ENCODE data around the gene LZTR1. TPM values are rescaled to one million over a fixed set of nuclear protein-coding genes. Genes with fewer than 3 reads are reported as not detected.
"Not testable (repeated sequence)": the region's sequence is repeated elsewhere in the genome, so short reads cannot be mapped to it uniquely, and the experiment has no call there.

LZTR1 gene
- total RNA-seq, 1 donor: 53.5 TPM

DNA sequence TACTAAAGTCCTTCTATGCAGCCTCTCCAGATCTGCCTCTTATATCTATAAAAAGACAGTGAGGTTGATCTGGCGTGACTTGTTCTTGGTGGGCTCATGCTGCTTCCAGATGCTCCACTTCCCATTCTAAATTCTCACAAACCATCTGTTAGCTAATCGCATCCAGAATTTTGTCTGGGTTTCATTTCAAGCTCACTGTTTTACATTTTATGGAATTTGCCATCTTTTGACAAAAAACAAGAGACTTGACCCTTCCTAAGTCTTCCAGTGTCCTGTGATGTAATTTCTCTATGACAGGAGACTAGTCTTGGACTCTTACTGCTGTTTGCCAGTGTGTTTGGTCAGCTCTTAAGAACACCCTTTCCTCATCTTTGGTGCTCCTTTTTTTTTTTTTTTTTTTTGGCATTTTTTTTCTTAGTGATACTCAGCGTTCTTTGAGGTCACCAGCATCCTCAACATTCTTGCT, 41.9 kb upstream of the LZTR1 start:
- TF ChIP-seq, protein P1, sequence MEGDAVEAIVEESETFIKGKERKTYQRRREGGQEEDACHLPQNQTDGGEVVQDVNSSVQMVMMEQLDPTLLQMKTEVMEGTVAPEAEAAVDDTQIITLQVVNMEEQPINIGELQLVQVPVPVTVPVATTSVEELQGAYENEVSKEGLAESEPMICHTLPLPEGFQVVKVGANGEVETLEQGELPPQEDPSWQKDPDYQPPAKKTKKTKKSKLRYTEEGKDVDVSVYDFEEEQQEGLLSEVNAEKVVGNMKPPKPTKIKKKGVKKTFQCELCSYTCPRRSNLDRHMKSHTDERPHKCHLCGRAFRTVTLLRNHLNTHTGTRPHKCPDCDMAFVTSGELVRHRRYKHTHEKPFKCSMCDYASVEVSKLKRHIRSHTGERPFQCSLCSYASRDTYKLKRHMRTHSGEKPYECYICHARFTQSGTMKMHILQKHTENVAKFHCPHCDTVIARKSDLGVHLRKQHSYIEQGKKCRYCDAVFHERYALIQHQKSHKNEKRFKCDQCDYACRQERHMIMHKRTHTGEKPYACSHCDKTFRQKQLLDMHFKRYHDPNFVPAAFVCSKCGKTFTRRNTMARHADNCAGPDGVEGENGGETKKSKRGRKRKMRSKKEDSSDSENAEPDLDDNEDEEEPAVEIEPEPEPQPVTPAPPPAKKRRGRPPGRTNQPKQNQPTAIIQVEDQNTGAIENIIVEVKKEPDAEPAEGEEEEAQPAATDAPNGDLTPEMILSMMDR (IDR thresholded peaks at IDR 0.05; ENCODE audit: insufficient read depth, low read length): no peak
- DNase-seq (ENCODE audit: low read depth): peak; percentile 14
- H3K4me3 ChIP-seq (ENCODE audit: low read depth, low read length): no peak overlapping the region

DNA sequence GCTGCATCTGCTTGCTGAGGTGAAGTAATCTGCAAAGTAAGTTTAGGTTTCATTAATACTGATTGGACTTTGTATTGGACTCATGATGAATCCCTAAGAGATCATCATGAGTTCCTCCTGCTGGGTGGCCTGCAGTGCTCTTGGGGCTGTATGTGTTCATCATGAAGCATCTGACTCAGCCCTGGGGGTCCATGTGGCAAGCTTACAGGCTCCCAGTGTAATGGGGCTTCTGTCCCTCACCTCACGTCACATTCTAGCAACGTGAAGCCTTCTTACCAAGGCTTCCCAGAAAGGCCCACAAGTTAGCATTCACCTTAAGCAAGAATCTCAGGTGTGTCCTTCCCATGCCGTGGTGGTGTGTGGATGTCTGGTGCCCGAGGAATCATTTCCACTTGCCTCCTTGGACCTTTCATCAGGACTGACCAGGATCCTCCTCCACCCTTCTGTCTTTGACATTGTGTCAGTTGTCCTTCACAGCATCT, 41.2 kb upstream of the LZTR1 start:
- TF ChIP-seq, protein P1 (IDR thresholded peaks at IDR 0.05; ENCODE audit: insufficient read depth, low read length): no peak
- no peak for DNase-seq (ENCODE audit: low read depth)
- H3K4me3 ChIP-seq (ENCODE audit: low read depth, low read length): no peak overlapping the region

DNA sequence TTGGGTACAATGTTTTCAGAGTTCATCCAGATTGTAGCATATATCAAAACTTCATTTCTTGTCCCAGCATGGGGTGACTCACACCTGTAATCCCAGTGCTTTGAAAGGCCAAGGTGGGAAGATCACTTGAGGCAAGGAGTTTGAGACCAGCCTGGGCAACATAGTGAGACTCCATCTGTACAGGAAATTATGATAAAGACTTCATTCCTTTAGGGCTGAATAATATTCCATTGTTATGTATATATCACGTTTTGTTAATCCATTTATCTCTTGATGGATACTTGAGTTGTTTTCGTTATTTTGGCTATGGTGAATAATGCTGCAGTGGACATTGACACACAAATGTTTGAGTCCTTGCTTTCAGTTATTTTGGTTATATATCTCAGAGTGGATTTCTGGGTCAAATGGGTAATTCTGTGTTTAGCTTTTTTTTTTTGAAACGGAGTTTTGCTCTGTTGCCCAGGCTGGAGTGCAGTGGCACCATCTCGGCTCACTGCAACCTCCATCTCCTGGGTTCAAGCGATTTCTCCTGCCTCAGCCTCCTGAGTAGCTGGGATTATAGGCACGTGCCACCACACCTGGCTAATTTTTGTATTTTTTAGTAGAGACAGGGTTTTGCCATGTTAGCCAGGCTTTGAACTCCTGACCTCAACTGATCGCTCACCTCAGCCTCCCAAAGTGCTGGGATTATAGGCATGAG, 39.7 kb upstream of the LZTR1 start:
- not testable (repeated sequence) for DNase-seq (ENCODE audit: low read depth); H3K4me3 ChIP-seq (ENCODE audit: low read depth, low read length)

DNA sequence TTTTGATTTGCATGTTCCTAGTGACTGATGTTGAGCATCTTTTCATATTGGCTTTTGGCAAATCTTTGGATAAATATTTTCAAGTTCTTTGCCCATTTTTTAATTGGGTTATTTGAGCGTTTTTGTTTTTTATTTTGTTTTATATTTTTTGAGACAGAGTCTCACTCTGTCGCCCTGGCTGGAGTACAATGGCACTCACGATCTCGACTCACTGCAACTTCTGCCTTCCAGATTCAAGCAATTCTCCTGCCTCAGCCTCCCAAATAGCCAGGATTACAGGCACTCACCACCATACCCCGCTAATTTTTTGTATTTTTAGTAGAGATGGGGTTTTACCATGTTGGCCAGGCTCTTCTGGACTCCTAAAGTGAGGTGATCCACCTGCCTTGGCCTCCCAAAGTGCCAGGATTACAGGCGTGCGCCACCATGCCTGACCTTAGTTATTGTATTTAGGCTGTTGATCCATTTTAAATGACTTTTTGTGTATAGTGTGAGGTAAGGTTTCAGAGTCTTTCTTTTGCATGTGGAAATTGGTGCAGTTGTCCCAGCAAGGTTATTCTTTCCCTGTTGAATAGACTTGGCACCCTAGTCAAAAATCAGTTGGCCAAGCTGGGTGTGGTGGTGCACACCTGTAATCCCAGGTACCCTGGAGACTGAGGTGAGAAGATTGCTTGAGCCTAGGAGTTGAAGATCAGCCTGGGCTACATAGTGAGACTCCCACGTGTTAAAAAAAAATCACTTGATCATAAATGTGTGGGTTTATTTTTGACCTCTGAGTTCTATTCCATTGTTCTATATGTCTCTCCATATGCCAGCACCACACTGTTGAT, 38.8 kb upstream of the LZTR1 start:
- TF ChIP-seq, protein P1 (IDR thresholded peaks at IDR 0.05; ENCODE audit: insufficient read depth, low read length): no peak
- DNase-seq (ENCODE audit: low read depth): no peak
- H3K4me3 ChIP-seq (ENCODE audit: low read depth, low read length): no peak overlapping the region

DNA sequence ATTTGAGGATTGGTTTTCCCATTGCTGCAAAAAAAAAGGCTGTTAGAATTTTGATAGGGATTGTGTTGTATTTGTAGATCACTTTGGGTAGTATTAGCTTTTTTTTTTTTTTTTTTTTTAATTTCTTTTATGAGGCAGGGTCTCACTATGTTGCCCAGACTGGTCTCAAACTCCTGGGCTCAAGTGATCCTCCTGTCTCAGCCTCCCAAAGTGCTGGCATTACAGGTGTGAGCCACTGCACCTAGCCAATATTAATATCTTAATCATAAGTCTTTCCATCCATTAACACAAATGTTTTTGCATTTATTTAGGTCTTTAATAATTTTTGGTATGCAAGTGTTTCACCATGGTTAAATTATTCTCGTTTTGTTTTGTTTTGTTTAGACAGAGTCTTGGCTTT, 38.1 kb upstream of the LZTR1 start:
- no peak for DNase-seq (ENCODE audit: low read depth)

DNA sequence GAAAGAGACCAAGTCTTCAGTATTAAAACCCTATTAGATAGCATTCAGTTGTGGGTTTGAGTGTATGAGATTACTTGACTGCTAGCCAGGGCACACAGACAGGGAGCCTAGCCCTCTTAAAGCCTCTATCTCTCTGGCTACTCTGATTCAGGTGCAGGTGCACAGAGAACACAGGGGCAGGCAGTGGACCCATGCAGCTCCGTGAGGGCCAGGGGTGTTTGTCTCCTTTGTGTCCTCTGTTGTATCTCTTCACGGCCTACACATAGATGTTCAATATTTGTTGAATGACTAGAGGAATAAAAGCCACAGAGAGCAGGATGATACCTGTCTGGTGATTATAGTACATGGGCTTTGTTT, 36.5 kb upstream of the LZTR1 start:
- TF ChIP-seq, protein P1 (IDR thresholded peaks at IDR 0.05; ENCODE audit: insufficient read depth, low read length): no peak
- no peak for DNase-seq (ENCODE audit: low read depth)
- no peak overlapping the region for H3K4me3 ChIP-seq (ENCODE audit: low read depth, low read length)

More for the DNA sequence above, 38.1 kb upstream of the LZTR1 start:
- TF ChIP-seq, protein P1 (IDR thresholded peaks at IDR 0.05; ENCODE audit: insufficient read depth, low read length): no peak
- H3K4me3 ChIP-seq (ENCODE audit: low read depth, low read length): no peak overlapping the region
